Islet of Langerhans (tissue), 1 donor: Measurements from ENCODE around the gene NT5C2.
"Not testable (repeated sequence)": the region's sequence is repeated elsewhere in the genome, so short reads cannot be mapped to it uniquely, and the experiment has no call there.

ENCODE experiments used
- FAIRE-seq: peaks from one replicate; lab custom pipeline; 2011; peaks lifted over from hg19 to GRCh38; lab: Jason Lieb, UNC

NT5C2 gene

DNA sequence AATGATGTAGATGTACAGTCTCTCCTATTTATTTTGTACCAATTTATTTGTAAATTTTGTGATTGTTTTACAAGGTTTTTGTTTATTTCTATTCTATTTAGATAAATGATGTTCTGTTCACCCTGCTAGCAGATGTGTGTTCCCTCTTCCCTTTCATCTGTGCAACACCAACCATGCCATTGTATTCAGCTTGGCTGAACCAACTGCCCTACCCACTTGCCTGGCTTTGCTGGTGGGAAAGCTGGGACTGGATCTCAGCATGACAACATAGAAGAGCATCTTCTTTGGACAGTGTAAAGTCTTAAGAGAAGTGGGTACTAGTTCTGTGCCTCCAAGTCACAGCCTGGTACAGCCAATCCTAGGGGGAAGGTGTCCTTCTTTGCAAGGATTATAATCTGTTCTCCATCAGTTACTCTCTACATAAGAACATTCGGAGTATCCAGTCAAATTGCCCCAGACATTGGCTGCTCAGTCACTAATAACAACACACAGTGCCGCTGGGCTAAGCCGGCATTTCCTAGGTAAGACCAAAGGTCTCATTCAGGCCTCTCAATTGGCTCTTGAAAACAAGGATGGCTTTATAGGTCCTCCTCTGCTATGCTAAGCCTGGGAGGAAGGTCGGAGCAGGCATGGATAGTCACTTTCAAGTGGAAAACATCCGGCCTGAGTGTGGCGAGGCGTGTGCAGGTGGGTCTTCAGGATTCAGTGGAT lies 109.7 kb downstream of the NT5C2 start:
- no peak for FAIRE-seq

DNA sequence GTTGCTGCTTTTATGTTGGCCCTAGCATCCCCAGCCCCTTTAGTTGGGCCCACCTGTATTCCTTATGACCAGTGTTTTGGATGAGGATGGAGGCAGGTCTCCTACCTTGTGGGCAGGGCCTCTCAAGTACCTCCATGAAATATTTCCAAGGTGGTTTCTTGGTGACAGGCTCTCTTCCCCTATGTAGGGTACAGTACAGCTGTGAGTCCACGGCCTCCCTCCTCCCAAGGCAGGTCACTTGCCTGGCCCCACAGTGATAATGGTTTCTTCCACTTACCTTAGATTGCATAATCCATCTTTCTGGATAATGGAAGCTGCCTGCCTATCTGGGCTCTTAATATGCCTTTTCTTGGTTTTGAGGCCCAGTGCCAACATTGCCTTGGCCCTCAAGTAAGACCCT lies 110.4 kb downstream of the NT5C2 start:
- FAIRE-seq: no peak

DNA sequence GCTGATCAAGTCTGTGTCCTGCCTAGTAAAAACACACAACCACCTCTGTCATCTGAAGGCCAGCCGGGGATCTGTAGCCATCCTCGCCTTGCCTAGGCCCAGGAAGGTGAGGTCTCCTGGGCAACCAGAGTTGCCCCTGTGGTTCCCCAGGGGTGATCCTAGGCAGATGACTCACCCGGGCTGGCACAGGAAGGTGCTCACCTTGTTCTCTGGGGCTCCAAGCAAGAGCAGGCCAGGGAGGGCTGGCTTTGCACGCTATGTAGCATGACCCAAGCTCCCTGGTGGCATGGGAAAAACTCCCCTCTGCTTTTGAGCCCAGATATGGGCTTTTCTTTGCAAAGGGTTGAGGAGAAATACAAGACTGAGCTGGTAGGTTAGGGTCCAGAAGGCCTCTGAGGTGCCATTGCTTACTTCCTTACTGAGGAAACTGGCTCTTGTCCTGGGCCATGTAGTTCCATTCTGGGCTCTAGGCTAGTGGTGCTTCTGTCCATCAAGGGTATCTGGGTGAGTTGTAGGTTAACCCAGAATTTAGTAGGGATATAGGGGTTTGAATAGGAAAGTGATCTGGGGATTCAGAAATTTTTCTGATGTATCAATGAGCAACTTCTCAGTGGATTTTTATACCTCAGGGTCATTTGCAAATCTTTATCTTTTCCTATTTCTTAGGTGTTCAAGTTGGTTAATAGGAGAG lies 112.0 kb downstream of the NT5C2 start:
- FAIRE-seq: no peak

DNA sequence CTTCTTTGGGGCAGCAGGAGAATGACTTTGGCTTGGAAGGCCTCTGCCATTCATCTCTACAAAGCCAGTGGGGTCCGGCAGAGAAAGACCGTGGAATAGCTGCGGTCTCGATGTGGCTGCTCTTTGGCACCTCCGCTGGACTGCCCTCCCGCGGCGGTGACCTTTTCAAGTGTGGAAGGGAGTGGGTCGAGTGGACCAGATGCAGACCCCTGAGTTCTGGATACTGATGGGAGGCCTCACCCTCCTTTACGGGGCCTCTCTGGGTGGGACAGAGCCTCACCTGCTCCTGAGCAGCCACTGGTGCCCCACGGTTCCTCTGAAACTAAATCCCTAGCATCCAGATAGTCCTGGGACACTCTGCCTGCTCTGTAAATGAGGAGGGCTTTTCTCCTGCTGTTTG lies 113.1 kb downstream of the NT5C2 start:
- no peak for FAIRE-seq

DNA sequence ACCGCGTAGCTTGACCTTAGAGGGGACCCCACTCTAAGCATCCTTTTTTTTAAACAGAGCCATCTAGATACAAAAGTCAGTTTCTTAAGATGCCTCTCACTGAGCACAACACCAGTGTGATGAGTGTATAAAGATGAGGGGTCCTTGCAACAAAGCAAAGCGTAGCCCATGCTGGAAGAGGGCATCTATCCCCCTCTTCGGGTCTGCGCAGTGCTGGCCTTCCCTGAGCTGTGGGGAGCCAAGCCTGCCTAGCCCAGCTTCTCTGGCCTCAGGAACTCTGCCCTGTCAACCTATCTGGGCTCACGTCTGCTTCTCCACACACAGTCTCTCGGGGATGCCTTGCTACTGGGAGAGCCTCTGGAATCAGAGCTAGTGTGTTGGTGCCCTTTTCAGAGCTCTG lies 114.0 kb downstream of the NT5C2 start:
- no peak for FAIRE-seq

DNA sequence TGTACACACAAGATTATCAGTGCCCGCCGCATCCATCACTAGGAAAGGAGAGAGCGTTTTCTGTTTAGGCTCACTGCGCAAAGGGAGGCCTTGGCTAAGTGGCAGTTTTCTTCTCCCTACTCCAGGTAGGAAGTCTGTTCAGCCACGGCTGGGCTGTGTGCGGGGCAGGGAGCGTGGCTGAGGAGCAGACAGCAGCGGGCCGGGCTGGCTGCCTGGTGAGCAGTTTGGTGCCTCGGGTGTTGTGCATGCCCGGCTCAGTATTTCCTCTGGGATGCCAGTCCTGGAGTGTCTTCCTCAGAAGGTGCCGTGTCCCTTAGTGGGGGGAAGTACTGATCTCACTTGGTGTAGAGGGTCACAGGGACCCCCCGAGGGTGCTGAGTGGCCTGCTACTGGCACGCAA lies 114.4 kb downstream of the NT5C2 start:
- FAIRE-seq: no peak

DNA sequence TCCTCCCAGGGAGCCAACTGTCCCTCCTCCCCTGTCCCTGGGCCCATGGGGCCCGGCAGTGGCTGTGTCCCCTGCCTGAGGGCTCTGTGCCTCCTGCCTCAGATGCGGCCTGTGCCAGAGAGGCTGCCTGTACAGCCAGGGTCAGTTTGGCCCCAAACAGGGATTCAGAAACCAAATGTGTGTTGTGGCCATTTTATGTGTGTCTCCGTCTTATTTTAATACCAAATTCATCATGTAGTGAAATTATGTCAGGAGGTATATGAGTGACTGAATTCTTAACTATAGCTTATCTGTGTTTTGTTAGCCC lies 114.8 kb downstream of the NT5C2 start:
- FAIRE-seq: no peak

DNA sequence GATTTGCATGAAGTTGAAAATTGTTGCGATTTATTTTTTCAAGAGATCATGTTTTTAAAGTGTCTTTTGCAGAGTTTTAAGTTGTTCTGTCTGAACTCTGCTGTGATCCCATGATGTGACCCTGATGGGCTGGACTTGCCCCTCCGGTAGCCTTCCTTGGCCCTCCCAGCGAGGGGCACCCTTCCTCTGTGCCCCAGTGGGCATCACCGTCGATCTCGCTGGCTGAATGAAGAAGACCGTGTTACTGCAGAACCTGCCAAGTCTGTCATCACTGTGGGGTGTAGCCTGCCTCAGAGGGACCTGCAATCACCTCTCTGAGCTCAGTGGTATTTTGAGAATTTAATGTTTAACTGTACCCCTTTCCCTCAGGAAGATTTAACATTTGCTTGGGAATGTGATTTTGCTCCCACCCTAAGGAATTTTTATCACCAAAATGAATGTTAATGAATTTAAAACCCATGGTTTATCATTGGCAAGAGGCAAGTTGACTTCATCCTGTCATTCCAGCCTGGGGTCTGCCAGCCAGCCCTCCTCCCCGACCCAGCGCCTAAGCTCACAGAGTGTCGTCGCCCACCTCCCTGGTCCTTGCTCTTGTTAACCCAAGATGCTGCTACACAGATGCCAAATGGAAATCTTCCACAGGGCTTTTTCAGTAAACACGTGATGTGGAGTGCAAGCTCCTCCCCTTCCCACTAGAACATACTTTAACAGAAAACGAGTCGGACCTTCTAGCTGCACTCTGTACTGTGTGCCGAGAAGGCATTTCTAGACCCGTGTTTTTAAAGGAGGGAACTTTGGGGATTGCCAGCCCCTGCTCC lies 115.4 kb downstream of the NT5C2 start:
- no peak for FAIRE-seq

DNA sequence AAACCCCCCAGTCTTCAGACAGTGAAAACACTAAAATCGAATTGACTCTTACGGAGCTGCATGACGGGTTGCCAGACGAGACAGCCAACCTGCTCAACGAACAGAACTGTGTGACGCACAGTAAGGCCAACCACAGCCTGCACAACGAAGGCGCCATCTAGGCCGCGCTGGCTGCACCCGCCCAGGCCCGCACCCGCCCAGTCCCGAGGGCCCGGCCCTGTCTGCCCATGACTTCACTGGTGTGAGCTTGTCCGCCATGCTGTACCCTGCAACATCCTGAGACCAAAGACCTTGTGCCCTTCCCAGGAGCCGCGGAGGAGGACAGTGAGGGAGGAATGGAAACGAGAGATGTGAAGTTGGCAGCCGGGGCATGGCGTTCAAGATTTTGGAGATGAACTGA lies 116.1 kb downstream of the NT5C2 start:
- no peak for FAIRE-seq

DNA sequence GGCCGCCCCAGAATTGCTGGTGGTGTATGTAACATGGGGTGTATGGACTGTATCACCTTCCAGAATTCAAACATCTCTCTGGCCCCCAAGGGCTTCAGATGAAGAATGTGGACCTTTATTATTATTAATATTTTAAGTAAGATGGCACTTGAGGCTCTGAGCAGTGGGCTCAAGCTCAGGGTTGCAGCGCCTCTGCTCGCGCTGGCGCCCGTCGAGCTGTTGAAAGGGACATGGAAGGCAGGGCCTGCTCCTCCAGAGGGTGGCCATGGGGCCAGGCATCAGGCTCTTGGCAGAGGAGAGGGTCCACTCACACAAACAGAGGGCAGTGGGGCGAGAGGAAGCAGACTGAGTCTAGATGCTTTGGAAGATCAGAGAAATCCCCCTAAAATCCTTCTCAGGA lies 120.2 kb downstream of the NT5C2 start:
- no peak for FAIRE-seq

DNA sequence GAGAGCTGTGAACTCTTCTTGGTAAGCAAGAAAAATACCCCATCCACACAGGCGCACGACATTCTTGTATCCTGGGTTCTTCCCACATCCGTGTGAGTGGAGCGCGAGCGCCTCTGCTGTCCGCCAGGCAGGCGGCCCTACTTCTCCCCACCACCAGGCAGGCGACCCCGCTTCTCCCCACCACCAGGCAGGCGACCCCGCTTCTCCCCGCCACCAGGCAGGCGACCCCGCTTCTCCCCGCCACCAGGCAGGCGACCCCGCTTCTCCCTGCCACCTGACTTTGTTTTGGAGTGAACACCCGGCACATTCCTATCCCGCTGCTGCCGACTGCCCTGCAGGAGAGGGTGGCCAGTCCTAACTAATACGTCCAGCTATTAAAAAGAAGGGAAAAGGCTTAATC lies 120.8 kb downstream of the NT5C2 start:
- FAIRE-seq: no peak

DNA sequence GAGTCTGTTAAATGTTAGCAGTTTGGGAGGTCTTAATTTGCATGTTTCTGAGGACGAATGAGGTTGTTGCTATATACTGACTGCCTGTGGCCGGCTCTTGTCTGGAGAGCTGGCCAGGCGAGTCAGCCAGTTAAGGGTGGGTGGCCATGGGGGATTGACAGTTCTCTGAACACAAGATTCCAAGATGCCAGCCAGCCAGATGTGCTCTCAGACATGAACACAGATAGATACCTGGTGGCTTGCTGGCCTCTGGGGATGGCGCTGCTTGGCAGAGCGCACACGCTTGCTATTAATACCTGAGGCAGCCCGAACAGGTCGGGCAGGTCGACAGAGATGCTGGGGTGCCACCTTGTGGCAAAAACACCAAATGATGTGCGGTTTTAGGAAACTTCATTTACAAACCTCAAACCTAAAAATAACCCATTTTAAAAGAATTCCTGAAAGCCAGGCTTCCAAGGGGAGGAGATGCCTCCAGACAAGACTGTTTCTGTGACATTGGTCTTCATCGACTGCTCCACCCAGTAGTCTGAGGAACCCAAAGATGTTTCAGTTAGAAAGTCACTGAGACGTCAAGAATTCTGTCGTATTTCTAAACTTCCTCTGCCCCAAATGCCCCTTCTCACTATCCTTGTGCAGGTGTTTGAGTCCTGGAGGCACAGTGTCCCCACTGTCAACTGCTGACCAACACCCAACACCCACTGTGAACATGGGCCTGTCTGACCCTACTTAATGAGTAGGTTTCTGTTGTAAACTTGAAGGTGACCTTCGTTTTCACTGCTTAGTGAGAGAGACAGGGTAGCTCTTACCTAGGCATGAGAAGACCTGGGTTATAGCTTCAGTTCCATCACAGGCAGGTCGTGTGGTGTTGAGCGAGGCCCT lies 123.4 kb downstream of the NT5C2 start:
- FAIRE-seq: peak; percentile 41

DNA sequence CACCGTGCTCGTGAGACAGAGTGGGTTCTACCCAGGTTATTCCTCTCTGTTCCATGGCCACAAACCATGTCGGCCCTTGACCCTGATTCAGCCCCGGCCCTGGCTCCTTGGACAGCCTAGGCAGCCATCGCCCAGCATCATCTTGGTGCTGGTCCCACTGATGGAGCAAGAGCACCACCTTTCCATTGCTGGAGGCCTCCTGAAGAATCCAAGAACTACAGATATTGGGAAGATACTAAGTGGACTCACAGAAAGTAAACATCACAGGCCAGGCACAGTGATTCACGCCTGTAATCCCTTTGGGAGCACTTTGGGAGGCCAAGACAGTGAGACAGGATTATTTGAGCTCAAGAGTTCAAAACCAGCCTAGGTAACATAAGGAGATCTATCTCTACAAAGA lies 125.1 kb downstream of the NT5C2 start:
- FAIRE-seq: no peak

DNA sequence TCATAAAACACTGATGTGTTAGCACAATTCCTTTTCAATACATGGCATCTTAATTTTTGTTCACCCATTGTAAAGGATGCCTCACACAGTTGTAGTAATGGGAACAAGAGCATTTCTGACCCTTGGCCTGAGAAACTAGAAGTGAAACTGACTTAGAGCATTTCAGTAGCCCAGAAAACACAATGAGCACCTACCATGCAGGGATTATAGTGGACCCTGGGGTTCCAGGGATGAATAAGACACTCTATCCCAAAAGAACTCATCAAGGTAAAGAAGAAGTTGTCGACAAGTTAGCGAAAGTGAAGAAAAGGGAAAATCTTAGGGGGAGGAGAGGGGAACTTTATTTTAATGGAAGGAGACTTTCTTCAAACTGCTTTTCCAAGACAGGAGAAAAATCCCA lies 125.6 kb downstream of the NT5C2 start:
- no peak for FAIRE-seq

DNA sequence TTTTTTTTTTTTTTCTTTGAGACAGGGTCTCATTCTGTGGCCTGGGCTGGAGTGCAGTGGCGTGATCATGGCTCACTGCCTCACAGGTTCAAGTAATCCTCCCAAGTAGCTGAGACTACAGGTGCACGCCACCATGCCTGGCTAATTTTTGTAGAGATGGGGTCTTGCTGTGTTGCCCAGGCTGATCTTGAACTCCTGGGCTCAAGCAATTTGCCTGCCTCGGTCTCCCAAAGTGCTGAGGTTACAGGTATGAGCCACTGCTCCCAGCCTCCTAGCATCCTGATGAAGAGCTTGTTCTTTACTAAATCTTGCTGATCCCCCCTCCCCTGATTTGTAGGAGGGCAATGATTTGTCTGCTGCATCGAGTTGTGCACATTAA lies 126.0 kb downstream of the NT5C2 start:
- FAIRE-seq: not testable (repeated sequence)

DNA sequence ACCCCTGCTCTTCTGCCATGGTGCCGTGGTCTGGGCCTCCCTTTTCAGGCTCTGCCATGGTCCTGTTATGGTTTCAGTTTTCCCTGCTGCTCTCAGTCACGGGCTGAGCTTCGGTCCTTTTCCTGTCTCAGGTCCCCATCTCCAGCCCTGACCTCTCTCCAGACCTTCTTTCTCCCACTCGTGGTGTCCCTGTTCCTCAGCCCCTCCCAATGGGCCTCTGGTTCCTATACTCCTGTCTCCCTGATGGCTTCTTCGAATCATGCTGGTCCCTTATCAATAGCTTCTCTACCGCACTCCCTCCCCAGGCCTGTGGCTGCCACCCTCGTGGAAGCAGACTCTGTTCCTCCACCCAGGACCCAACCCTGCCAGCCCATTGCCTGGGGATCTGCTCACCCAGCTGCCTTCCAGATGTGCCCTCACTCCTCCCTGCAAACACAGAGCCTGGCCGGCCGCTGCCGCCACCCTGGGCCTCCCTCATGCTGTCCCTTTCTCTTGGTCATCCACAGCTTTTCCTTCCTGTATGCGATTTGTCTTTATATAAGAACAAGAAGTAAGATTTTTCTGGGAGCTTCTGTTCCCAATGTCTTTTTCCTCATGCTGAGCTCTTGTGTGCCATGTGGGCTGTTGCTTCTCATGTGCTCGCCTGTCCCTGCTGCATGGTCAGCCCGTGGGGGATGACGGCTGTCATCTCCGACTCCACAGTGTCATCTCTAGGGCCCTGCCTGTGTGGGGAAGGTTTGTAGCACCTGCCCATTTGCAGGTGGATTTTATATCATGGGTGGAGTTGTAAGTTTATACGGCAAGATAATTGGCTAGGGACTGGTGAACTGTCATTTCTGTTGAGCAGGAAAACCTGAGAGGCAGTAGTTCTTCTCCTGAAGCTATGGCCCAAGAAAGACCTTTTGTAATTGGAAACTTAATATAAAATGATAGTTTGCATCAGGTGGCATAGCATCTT lies 126.7 kb downstream of the NT5C2 start:
- no peak for FAIRE-seq

DNA sequence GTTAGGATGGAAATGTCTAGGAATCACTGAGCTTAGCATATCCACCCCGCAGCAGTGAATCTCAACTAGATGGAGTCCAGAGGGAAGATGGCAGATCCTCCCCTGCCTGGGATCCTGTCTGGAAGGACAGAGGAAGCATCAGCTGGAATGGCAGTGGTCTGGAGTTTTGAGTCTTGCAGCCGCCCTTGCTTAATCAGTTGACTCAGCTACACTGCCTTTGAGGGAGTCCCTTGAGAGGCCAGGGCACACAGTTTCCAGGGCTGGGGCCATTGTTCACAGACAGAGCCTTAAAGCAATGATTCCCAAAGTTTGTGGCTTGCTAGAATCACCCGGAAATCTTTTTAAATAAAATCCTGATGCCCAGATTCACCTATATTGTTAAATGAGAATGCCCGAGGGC lies 128.1 kb downstream of the NT5C2 start:
- FAIRE-seq: no peak

DNA sequence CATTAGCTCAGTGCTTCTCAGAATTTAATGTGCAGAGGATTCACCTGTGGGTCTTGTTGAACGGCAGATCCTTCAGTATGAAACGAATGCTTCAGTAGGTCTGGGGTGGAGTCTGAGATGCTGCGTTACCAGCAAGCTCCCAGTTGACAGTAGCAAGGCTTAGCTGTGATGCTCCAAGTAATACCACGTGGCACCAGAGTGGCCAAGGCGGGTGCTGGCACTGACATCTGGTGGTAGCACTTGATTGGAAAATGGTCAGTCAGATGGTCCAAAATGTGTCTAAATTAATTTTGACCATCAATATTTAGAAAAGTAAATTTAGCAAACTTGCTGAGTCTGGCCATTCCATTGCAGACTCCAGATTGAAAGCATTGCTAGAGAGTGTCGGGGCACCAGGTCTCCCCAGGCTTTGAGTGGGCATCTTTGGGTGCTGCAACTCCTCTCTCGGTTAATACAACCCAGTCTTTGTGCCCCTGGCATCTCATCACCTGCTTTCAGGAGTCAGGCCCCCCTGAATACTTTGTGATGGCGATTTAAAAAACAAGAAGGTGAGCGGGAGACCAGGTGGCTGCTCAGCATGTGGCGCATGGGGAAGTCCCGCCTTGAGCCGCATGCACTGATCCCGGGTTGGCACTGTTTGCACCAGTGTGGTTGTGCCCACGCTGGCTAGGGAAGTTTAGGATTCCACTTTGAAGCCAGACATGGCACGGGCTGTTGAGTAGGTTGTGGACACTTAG lies 130.1 kb downstream of the NT5C2 start:
- FAIRE-seq: no peak

DNA sequence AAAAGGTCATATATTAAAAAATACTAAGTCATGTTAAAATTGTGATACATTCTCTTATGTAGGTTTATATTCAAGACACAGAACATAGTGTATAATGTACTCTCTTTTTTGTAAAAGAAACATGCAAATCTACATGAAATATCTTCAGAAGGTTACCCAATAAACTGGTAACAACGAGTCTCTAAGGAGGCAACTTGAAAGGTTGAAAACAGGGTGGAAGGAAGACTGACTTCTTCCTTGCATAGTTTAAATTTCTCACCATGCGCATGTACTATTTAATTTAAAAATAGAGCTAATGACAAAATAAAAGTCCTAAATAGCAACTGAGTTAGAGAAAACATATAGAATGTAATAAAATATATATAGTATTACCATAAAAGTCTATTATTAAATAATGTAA lies 132.5 kb downstream of the NT5C2 start:
- FAIRE-seq: no peak

DNA sequence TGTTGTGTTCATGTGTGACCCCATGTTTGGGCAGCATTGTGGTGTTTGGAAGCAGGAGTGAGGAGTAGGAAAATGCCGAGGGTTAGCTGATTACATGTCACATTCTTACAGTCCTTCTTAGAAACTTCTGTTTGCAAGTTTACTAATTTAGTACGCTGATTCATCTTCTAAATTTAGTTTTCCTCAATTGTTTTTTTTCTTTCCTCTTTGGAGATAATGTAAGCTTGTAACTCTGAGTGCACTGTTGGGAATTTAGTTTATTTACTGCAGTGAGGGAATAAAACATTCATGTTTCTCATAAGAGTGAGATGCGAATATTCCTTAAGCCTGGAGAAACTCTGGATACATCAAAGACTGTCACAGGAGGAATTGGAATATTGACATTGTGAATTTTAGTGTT lies 135.0 kb downstream of the NT5C2 start:
- no peak for FAIRE-seq

DNA sequence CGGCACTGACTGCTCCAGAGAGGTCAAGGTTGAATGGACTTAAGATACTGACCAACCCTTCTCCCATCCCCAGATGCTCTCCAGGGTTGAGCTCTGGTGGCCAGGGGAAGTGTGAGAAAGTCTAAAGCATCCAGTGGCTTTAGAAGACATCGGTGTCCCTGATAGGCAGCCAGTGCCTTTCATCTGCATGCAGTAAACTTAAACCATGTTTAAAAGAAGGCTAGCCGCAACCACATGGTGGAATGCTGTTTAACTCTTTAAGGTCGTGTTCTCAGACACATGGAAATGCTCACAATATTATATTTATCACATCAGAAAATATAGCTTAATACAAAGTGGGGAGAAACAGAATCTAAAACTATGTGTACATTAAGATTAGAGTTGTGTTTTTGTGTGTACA lies 138.0 kb downstream of the NT5C2 start:
- no peak for FAIRE-seq
